HepG2 (cell line): ENCODE measurements around the gene C2orf42. TPM values are rescaled to one million over a fixed set of nuclear protein-coding genes. Genes with fewer than 3 reads are reported as not detected.

Source experiments
- ARNT2 ChIP-seq: sonication (generic); formaldehyde crosslinking; IDR thresholded peaks from 2 replicates; pipeline ENCODE4 v1.8.0; 2022; ENCODE audit warnings: mild to moderate bottlenecking, low read depth, missing genetic modification reagents, moderate library complexity
- KDM2A ChIP-seq: sonication (generic); formaldehyde crosslinking; IDR thresholded peaks from 2 replicates; pipeline ENCODE4 v1.4.0; 2020; ENCODE audit warnings: low read depth, missing genetic modification reagents, borderline replicate concordance
- TARDBP ChIP-seq: sonication (generic); formaldehyde crosslinking; IDR thresholded peaks from 2 replicates; pipeline ENCODE4 v1.8.0; 2022; ENCODE audit warnings: mild to moderate bottlenecking, missing genetic modification reagents
- TBP ChIP-seq: sonication (generic); formaldehyde crosslinking; IDR thresholded peaks from 2 replicates; pipeline ENCODE4 v1.5.0; 2020; ENCODE audit warnings: missing genetic modification reagents
- TCF7 ChIP-seq: sonication (generic); IDR thresholded peaks from 2 replicates; pipeline ENCODE4 v1.6.1; 2016; ENCODE audit warnings: antibody characterized with exemption, low read depth
- ZBTB33 ChIP-seq: sonication (generic); formaldehyde crosslinking; IDR thresholded peaks from 2 replicates; pipeline ENCODE4 v1.4.0; 2020; ENCODE audit warnings: missing genetic modification reagents
- ZBTB38 ChIP-seq: sonication (generic); formaldehyde crosslinking; IDR thresholded peaks from 2 replicates; pipeline ENCODE4 v1.5.1; 2020; ENCODE audit warnings: mild to moderate bottlenecking, missing genetic modification reagents
- ZBTB46 ChIP-seq: sonication (generic); formaldehyde crosslinking; IDR thresholded peaks from 2 replicates; pipeline ENCODE4 v1.4.0; 2020; ENCODE audit warnings: mild to moderate bottlenecking, missing genetic modification reagents, borderline replicate concordance
- ZKSCAN8 ChIP-seq: IDR thresholded peaks from 2 replicates; pipeline ENCODE4 v1.6.1; 2016; ENCODE audit warnings: borderline replicate concordance, missing genetic modification reagents, missing compliant biosample characterization
- polyA plus RNA-seq, 8 experiments: library from polyadenylated mRNA; depleted of rRNA in 3 of 8; stranded (reverse) in 7 of 8; unstranded in 1 of 8; fragments of >200 nt; fragmentation: Illumina TruSeq in 4 of 8; extraction: Trizol in 4 of 8; gene quantifications; 2 replicates each; pipeline versions ENCODE4 v1.2.1 to v1.2.3, GENCODE V29; 2011 to 2016; ENCODE audit warnings: low read depth in 4 of 8, missing spikeins in 1 of 8, mixed read lengths in 1 of 8; ENCODE audit not compliant: insufficient read depth in 1 of 8
- total RNA-seq, 5 experiments: library from RNA; depleted of rRNA; stranded (reverse); fragments of >200 nt; fragmentation: Illumina TruSeq; extraction: Trizol; gene quantifications; 2 replicates each; pipeline ENCODE4 v1.2.3, GENCODE V29; 2016; ENCODE audit warnings: low read depth in 1 of 5
- TF ChIP-seq, protein P1 (sequence below): sonication (generic); formaldehyde crosslinking; IDR thresholded peaks from 2 replicates; pipeline ENCODE4 v1.5.1; 2020; ENCODE audit warnings: mild to moderate bottlenecking, missing genetic modification reagents, borderline replicate concordance
- TF ChIP-seq, protein P2 (sequence below): IDR thresholded peaks from 2 replicates; pipeline ENCODE4 v1.6.1; 2012; ENCODE audit warnings: inconsistent platforms
- TF ChIP-seq, protein P3 (sequence below): sonication (generic); formaldehyde crosslinking; IDR thresholded peaks from 2 replicates; pipeline ENCODE4 v1.4.0; 2020; ENCODE audit warnings: missing genetic modification reagents
- TF ChIP-seq, protein P4 (sequence below): sonication (generic); formaldehyde crosslinking; conservative IDR thresholded peaks from 2 replicates; pipeline ENCODE4 v1.8.1; 2023; ENCODE audit warnings: missing genetic modification reagents

The C2orf42 gene
- total and polyA plus RNA-seq, 2 of the 13 experiments (the other 11 are each of a cell fraction or from before 2014, with no cell fraction given) = 9.3 to 9.9 TPM

DNA sequence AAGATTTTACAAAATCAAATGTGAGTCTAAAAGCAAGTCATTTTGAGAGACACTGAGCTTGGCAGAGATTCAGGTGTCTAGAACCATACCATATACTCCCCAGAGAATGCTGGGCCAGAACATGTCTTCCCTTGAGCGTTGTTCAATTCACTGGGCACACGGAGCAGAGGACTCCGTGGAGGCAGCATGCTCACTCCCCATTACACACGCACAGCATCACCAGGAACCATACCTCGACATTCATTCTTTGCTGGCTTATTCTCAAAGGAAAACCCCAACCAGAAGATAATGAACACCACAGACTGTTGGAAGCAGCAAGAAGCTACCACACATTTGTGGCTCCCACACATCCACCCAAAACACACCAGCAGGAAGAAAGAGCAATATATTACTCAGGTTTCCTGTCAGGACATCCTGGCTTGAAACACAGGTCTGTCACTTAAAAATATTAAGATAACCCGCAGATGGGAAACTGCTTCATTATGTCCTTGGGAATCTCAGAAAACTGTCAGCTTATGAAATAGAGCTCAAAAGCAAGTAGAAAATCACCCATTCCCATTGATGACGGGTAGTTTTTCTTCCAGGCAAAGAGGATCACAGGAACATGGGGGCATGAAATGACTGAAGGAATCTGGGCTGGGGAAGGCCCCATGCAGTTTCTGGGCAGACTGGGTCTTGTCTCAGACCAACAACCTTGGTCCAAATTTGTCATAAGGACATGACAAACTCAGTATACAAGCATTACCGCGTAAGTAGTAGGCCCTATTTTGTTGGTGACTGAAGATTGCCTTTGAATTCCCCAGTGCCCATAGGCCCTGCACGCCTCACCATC lies 57.1 kb downstream of the C2orf42 start (continued):
- TF ChIP-seq, protein P1, sequence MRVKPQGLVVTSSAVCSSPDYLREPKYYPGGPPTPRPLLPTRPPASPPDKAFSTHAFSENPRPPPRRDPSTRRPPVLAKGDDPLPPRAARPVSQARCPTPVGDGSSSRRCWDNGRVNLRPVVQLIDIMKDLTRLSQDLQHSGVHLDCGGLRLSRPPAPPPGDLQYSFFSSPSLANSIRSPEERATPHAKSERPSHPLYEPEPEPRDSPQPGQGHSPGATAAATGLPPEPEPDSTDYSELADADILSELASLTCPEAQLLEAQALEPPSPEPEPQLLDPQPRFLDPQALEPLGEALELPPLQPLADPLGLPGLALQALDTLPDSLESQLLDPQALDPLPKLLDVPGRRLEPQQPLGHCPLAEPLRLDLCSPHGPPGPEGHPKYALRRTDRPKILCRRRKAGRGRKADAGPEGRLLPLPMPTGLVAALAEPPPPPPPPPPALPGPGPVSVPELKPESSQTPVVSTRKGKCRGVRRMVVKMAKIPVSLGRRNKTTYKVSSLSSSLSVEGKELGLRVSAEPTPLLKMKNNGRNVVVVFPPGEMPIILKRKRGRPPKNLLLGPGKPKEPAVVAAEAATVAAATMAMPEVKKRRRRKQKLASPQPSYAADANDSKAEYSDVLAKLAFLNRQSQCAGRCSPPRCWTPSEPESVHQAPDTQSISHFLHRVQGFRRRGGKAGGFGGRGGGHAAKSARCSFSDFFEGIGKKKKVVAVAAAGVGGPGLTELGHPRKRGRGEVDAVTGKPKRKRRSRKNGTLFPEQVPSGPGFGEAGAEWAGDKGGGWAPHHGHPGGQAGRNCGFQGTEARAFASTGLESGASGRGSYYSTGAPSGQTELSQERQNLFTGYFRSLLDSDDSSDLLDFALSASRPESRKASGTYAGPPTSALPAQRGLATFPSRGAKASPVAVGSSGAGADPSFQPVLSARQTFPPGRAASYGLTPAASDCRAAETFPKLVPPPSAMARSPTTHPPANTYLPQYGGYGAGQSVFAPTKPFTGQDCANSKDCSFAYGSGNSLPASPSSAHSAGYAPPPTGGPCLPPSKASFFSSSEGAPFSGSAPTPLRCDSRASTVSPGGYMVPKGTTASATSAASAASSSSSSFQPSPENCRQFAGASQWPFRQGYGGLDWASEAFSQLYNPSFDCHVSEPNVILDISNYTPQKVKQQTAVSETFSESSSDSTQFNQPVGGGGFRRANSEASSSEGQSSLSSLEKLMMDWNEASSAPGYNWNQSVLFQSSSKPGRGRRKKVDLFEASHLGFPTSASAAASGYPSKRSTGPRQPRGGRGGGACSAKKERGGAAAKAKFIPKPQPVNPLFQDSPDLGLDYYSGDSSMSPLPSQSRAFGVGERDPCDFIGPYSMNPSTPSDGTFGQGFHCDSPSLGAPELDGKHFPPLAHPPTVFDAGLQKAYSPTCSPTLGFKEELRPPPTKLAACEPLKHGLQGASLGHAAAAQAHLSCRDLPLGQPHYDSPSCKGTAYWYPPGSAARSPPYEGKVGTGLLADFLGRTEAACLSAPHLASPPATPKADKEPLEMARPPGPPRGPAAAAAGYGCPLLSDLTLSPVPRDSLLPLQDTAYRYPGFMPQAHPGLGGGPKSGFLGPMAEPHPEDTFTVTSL (CRISPR knock-in tag) = 0 out of 2 replicates have a peak, but pooled peaks have one; percentile 11
- TF ChIP-seq, protein P2, sequence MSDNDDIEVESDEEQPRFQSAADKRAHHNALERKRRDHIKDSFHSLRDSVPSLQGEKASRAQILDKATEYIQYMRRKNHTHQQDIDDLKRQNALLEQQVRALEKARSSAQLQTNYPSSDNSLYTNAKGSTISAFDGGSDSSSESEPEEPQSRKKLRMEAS = no peak
- TF ChIP-seq ZBTB46 (CRISPR knock-in tag) = no peak
- no peak for TF ChIP-seq TARDBP
- no peak for TF ChIP-seq KDM2A (CRISPR knock-in tag)
- TF ChIP-seq, protein P3, sequence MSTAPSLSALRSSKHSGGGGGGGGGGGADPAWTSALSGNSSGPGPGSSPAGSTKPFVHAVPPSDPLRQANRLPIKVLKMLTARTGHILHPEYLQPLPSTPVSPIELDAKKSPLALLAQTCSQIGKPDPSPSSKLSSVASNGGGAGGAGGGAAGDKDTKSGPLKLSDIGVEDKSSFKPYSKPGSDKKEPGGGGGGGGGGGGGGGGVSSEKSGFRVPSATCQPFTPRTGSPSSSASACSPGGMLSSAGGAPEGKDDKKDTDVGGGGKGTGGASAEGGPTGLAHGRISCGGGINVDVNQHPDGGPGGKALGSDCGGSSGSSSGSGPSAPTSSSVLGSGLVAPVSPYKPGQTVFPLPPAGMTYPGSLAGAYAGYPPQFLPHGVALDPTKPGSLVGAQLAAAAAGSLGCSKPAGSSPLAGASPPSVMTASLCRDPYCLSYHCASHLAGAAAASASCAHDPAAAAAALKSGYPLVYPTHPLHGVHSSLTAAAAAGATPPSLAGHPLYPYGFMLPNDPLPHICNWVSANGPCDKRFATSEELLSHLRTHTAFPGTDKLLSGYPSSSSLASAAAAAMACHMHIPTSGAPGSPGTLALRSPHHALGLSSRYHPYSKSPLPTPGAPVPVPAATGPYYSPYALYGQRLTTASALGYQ (CRISPR knock-in tag) = no peak
- 0 out of 2 replicates have a peak, but pooled peaks have one; percentile 16 for TF ChIP-seq ZBTB33 (CRISPR knock-in tag)
- peak; percentile 96 for TF ChIP-seq ZBTB38 (CRISPR knock-in tag)
- no peak for TF ChIP-seq TCF7
- TF ChIP-seq, protein P4, sequence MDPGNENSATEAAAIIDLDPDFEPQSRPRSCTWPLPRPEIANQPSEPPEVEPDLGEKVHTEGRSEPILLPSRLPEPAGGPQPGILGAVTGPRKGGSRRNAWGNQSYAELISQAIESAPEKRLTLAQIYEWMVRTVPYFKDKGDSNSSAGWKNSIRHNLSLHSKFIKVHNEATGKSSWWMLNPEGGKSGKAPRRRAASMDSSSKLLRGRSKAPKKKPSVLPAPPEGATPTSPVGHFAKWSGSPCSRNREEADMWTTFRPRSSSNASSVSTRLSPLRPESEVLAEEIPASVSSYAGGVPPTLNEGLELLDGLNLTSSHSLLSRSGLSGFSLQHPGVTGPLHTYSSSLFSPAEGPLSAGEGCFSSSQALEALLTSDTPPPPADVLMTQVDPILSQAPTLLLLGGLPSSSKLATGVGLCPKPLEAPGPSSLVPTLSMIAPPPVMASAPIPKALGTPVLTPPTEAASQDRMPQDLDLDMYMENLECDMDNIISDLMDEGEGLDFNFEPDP (CRISPR knock-in tag) = 0 out of 2 replicates have a peak, but pooled peaks have one; percentile 67
- TF ChIP-seq ZKSCAN8 (CRISPR knock-in tag) = no peak
- no peak for TF ChIP-seq TBP (CRISPR knock-in tag)
- 0 out of 2 replicates have a peak, but pooled peaks have one; percentile 10 for TF ChIP-seq ARNT2 (CRISPR knock-in tag)
